ENCODE data around the gene PIP4K2A.

Gene PIP4K2A

GRCh38 chr10:22491480-22491879 is 222.9 kb downstream of the PIP4K2A start:
- H3K27ac ChIP-seq = no peak overlapping the region
- TF ChIP-seq ZFX (IDR thresholded peaks at IDR 0.05) = no peak
- no peak for TF ChIP-seq CTCF (conservative IDR thresholded peaks at IDR 0.05)

- no peak for TF ChIP-seq CTCF (conservative IDR thresholded peaks at IDR 0.05)
- no peak for TF ChIP-seq ZFX (IDR thresholded peaks at IDR 0.05)
- no peak overlapping the region for H3K27ac ChIP-seq
These were observed 224.4 kb downstream of the PIP4K2A start for GRCh38 chr10:22489975-22490374.

GRCh38 chr10:22489467-22489866 is 224.9 kb downstream of the PIP4K2A start:
- H3K27ac ChIP-seq = no peak overlapping the region
- no peak for TF ChIP-seq CTCF (conservative IDR thresholded peaks at IDR 0.05)
- TF ChIP-seq ZFX (IDR thresholded peaks at IDR 0.05) = no peak

- TF ChIP-seq ZFX (IDR thresholded peaks at IDR 0.05) = no peak
- TF ChIP-seq CTCF (conservative IDR thresholded peaks at IDR 0.05) = no peak
- H3K27ac ChIP-seq = no peak overlapping the region
These were observed 227.9 kb downstream of the PIP4K2A start for GRCh38 chr10:22486431-22486830.
